Measurements from ENCODE around the gene ADSL.

DNA sequence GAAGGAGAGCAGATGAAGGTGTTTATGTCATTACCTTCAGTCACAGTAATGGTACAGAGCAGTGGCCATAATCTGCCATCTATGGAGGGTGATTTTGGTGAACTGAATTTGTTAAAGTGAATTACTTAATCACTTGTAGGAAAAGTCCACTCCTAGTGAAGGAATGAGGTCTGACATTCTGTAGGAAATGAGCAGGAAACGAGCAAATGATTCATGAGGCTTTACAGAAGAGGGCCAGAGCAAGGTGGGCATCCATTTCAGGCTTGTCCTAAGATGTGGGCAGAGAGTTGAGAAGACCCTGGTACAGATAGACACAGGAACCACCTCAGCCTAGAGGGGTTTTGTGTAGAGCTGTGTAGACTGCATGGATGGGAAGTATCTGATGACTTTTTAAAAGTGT is 18.1 kb downstream of the ADSL start:
- TF ChIP-seq, protein P1, sequence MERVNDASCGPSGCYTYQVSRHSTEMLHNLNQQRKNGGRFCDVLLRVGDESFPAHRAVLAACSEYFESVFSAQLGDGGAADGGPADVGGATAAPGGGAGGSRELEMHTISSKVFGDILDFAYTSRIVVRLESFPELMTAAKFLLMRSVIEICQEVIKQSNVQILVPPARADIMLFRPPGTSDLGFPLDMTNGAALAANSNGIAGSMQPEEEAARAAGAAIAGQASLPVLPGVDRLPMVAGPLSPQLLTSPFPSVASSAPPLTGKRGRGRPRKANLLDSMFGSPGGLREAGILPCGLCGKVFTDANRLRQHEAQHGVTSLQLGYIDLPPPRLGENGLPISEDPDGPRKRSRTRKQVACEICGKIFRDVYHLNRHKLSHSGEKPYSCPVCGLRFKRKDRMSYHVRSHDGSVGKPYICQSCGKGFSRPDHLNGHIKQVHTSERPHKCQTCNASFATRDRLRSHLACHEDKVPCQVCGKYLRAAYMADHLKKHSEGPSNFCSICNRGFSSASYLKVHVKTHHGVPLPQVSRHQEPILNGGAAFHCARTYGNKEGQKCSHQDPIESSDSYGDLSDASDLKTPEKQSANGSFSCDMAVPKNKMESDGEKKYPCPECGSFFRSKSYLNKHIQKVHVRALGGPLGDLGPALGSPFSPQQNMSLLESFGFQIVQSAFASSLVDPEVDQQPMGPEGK (CRISPR knock-in tag; IDR thresholded peaks at IDR 0.05; ENCODE audit: borderline replicate concordance), result no peak
- TF ChIP-seq ARNTL (CRISPR knock-in tag; IDR thresholded peaks at IDR 0.05; ENCODE audit: borderline replicate concordance, low read depth) (no peak), ZNF8 (CRISPR knock-in tag; IDR thresholded peaks at IDR 0.05) (no peak), OSR1 (CRISPR knock-in tag; IDR thresholded peaks at IDR 0.05) (no peak), CSDC2 (CRISPR knock-in tag; IDR thresholded peaks at IDR 0.05) (no peak), ZNF70 (CRISPR knock-in tag; IDR thresholded peaks at IDR 0.05) (no peak), ESRRG (CRISPR knock-in tag; IDR thresholded peaks at IDR 0.05) (no peak), CREB5 (CRISPR knock-in tag; IDR thresholded peaks at IDR 0.05; ENCODE audit: low read depth) (no peak), TSHZ2 (CRISPR knock-in tag; IDR thresholded peaks at IDR 0.05) (no peak), CSRNP3 (CRISPR knock-in tag; IDR thresholded peaks at IDR 0.05) (no peak)
- TF ChIP-seq, protein P2, sequence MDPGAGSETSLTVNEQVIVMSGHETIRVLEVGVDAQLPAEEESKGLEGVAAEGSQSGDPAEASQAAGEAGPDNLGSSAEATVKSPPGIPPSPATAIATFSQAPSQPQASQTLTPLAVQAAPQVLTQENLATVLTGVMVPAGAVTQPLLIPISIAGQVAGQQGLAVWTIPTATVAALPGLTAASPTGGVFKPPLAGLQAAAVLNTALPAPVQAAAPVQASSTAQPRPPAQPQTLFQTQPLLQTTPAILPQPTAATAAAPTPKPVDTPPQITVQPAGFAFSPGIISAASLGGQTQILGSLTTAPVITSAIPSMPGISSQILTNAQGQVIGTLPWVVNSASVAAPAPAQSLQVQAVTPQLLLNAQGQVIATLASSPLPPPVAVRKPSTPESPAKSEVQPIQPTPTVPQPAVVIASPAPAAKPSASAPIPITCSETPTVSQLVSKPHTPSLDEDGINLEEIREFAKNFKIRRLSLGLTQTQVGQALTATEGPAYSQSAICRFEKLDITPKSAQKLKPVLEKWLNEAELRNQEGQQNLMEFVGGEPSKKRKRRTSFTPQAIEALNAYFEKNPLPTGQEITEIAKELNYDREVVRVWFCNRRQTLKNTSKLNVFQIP (CRISPR knock-in tag; IDR thresholded peaks at IDR 0.05; ENCODE audit: borderline replicate concordance, low read depth), result no peak
